ENCODE results near the gene RBBP4.

DNA sequence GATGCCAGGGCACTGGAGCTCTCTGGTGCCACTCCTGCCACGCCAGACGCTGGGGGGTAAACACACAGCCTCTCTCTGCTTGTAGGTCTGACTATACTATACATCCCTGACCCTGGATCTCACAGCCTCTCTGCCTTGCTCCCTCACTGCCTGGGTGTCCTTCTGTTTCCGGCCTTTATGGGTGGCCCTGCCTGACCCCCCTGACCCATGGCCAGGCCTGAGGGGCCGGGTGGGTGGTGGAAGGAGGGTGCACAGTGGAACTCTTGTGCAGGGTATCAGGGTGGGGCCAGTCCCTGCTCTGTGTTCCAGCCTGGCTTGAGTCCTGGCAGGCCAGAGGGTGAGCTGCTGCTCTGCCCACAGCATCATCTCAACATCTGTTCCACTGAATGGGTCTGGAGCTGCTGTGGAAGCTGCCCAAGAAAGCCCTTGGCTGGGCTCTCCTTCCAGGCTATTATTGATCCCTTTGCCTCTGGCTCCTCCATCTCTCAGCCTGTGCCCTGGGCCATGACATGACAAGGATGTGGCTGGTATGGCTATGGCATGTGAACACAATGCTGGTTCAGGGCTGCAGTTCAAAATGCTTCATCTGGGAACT, 68.8 kb downstream of the RBBP4 start:
- TF ChIP-seq, protein P1, sequence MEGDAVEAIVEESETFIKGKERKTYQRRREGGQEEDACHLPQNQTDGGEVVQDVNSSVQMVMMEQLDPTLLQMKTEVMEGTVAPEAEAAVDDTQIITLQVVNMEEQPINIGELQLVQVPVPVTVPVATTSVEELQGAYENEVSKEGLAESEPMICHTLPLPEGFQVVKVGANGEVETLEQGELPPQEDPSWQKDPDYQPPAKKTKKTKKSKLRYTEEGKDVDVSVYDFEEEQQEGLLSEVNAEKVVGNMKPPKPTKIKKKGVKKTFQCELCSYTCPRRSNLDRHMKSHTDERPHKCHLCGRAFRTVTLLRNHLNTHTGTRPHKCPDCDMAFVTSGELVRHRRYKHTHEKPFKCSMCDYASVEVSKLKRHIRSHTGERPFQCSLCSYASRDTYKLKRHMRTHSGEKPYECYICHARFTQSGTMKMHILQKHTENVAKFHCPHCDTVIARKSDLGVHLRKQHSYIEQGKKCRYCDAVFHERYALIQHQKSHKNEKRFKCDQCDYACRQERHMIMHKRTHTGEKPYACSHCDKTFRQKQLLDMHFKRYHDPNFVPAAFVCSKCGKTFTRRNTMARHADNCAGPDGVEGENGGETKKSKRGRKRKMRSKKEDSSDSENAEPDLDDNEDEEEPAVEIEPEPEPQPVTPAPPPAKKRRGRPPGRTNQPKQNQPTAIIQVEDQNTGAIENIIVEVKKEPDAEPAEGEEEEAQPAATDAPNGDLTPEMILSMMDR (IDR thresholded peaks at IDR 0.05), result no peak
- no peak for TF ChIP-seq POLR2AphosphoS5 (IDR thresholded peaks at IDR 0.05)
- TF ChIP-seq POLR2A (IDR thresholded peaks at IDR 0.05), result no peak
